ENCODE results near the gene USP10.

DNA sequence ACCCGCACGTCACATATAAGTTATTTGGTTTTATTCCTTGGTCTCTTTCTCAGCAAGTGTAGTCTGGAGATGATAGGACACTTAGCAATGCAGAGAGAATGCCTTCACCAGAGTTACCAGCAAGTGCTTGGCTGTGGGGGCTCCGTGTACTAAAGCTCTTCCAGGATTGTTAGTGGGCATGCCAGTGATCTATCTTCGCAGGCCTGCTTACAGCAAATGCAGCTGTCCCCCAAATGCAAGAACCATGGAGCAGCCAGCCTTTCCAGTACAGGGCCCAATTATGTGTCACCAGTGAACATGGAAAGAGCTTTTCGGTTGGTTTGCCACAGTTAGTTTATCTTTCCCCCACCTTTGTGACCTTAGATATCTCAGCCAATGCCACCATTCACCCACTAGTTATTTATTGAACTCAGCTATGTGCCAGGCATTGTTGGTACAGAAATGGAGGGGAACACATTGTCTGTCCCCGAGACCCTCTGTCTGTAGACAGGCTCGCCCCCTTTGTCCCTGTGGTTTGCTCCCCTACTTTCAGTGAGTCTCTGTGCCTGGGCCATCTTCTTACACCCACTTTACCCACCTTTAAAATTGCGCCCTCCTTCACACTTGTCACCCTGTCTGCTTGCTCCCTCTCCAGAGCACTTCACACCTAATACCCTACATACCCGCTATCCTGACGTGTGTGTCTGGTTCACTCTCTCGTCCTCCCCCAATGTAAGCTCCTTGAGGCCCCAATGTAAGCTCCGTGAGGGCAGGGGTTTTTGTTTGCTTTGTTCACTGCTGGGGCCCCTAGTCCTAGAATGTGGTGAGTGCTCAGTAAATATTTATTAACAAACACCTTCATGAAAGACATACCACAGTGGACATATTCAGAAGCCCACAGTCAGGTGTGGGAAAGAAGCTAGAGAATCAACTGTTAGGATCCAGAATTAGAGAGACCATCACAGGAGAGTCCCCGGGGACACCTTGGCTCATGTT is 13.3 kb downstream of the USP10 start:
- TF ChIP-seq, protein P1, sequence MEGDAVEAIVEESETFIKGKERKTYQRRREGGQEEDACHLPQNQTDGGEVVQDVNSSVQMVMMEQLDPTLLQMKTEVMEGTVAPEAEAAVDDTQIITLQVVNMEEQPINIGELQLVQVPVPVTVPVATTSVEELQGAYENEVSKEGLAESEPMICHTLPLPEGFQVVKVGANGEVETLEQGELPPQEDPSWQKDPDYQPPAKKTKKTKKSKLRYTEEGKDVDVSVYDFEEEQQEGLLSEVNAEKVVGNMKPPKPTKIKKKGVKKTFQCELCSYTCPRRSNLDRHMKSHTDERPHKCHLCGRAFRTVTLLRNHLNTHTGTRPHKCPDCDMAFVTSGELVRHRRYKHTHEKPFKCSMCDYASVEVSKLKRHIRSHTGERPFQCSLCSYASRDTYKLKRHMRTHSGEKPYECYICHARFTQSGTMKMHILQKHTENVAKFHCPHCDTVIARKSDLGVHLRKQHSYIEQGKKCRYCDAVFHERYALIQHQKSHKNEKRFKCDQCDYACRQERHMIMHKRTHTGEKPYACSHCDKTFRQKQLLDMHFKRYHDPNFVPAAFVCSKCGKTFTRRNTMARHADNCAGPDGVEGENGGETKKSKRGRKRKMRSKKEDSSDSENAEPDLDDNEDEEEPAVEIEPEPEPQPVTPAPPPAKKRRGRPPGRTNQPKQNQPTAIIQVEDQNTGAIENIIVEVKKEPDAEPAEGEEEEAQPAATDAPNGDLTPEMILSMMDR (conservative IDR thresholded peaks at IDR 0.05): no peak
- no peak for TF ChIP-seq ZFX (IDR thresholded peaks at IDR 0.05)

Data from C4-2B (cell line).